Effector memory CD8-positive, alpha-beta T cell (primary cell): ENCODE results near the gene RALGPS2.
"Not testable (repeated sequence)": the region's sequence is repeated elsewhere in the genome, so short reads cannot be mapped to it uniquely, and the experiment has no call there.

ENCODE experiments used
- ATAC-seq: fragments of 150-1000 bp; cut with Tn5 transposase; replicated peaks from 2 replicates; pipeline ENCODE4 v1.10.0; 2021; ENCODE audit warnings: mild to moderate bottlenecking, moderate library complexity
- DNase-seq, 3 experiments: peaks; one replicate each; pipeline ENCODE4 v3.0.0; 2021
- H3K27ac Mint-ChIP-seq, 2 donors: one replicate each; pipeline ENCODE4 v1.8.0; 2022; ENCODE audit warnings: mild to moderate bottlenecking in 2 of 2, mixed read lengths in 2 of 2, moderate library complexity in 2 of 2
- H3K27me3 Mint-ChIP-seq, 2 donors: one replicate each; pipeline ENCODE4 v1.8.0; 2022; ENCODE audit warnings: mixed read lengths in 2 of 2
- H3K36me3 Mint-ChIP-seq: one replicate; pipeline ENCODE4 v1.8.0; 2022; ENCODE audit warnings: mild to moderate bottlenecking, moderate library complexity, mixed read lengths; ENCODE audit not compliant: insufficient read depth
- H3K4me1 Mint-ChIP-seq, 2 donors: one replicate each; pipeline ENCODE4 v1.8.0; 2022; ENCODE audit warnings: low read depth in 2 of 2, mixed read lengths in 2 of 2
- H3K4me3 Mint-ChIP-seq, 2 donors: one replicate each; pipeline ENCODE4 v1.8.0; 2022; ENCODE audit warnings: mild to moderate bottlenecking in 2 of 2, mixed read lengths in 2 of 2, moderate library complexity in 2 of 2
- H3K9me3 Mint-ChIP-seq, 2 donors: one replicate each; pipeline ENCODE4 v1.8.0; 2022; ENCODE audit warnings: mixed read lengths in 2 of 2

Gene RALGPS2

DNA sequence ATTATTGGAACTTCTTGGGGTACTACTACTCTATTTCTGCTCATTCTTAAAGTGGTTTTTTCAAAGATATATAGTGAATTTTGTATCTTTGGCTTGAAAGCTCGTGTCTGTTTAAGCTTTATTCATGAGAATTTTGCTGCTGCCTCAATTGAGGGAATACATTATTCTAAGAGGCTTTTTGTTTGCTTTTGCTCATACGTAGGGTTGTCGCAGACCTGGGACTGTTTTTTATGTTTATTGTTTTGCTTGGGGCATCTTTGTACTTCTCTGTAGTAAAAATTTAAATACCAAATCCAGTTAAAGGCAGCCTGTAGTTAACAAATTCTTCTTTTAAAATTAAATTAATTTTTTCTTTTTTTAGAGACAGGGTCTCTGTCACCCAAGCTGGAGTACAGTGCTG lies 83.5 kb downstream of the RALGPS2 start:
- no peak for DNase-seq
- no peak overlapping the region for H3K27ac Mint-ChIP-seq
- no peaks in the 10 kb centered on the region for H3K9me3 Mint-ChIP-seq

DNA sequence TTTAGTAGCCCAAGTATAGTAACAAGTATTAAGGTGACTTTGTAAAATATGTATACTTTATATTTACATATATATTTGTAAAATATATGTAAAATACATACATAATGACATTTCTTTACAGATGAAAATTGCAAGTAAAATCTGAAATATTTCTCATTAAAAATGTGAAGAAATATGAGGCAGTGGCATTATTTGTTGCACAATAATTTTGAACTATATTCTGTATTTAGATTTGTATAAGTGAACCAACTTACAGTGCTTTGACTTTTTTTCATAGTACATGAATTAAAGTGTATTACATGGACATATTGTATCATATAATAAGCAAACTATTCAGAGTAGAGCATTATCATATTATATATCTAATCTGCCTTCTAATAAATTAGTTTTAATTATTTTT lies 85.5 kb downstream of the RALGPS2 start:
- Mint-ChIP-seq H3K4me1 (no peaks in the 10 kb centered on the region), H3K4me3 (no peak overlapping the region), H3K9me3 (no peaks in the 10 kb centered on the region), H3K27me3 (peaks cover 0 to 7% of the 10 kb centered on the region in 2 donors), H3K36me3 (no peaks in the 10 kb centered on the region), H3K27ac (no peak overlapping the region)
- ATAC-seq (no peak), DNase-seq (no peak)

More for the DNA sequence above, 83.5 kb downstream of the RALGPS2 start:
- no peak for ATAC-seq
- Mint-ChIP-seq H3K36me3 (no peaks in the 10 kb centered on the region), H3K27me3 (peaks cover 0 to 7% of the 10 kb centered on the region in 2 donors), H3K4me3 (no peak overlapping the region), H3K4me1 (no peaks in the 10 kb centered on the region)

DNA sequence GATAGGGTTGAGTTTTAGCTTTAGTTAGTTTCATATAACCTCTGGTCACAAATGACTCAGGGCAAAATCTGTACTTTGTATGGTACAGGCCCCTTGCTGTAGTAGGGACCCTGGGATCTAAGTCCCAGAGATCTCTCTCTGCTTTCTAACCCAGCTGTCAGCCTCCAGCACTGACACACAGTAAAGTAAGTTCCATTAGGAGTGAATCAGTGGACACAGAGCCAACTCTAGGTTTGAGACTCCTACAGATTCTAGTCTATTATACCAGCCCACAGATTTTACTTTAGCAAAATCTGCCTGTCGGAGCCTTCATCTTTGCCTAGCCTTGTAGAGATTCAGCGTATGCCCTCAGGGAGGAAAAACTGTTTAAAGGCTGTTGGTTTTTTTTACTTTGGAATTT lies 93.4 kb downstream of the RALGPS2 start:
- no peak overlapping the region for H3K27ac Mint-ChIP-seq
- H3K36me3 Mint-ChIP-seq, result no peaks in the 10 kb centered on the region
- H3K27me3 Mint-ChIP-seq, result peaks cover 0 to 8% of the 10 kb centered on the region in 2 donors
- DNase-seq (no peak), ATAC-seq (no peak)
- H3K4me1 Mint-ChIP-seq, result no peaks in the 10 kb centered on the region
- H3K9me3 Mint-ChIP-seq, result no peaks in the 10 kb centered on the region
- no peak overlapping the region for H3K4me3 Mint-ChIP-seq

DNA sequence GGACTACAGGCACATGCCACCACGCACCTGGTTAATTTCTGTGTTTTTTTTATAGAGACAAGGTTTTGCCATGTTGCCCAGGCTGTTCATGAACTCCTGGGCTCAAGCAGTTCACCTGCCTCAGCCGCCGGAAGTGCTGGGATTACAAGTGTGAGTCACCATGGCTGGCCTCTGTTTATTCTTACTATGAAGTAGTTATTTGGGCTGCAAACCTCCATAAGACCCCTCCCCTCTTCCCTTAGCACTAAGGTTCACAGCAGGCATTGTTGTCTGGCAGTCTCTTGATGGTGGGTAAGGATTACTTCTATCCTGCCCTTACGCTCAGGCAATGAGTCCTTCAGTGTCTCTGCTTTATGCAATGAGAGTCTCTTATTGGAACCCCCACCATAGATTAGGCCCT lies 94.1 kb downstream of the RALGPS2 start:
- DNase-seq, result no peak
- Mint-ChIP-seq H3K36me3 (no peaks in the 10 kb centered on the region), H3K9me3 (no peaks in the 10 kb centered on the region), H3K27ac (no peak overlapping the region), H3K27me3 (peaks cover 0 to 14% of the 10 kb centered on the region in 2 donors), H3K4me1 (no peaks in the 10 kb centered on the region), H3K4me3 (no peak overlapping the region)
- no peak for ATAC-seq

DNA sequence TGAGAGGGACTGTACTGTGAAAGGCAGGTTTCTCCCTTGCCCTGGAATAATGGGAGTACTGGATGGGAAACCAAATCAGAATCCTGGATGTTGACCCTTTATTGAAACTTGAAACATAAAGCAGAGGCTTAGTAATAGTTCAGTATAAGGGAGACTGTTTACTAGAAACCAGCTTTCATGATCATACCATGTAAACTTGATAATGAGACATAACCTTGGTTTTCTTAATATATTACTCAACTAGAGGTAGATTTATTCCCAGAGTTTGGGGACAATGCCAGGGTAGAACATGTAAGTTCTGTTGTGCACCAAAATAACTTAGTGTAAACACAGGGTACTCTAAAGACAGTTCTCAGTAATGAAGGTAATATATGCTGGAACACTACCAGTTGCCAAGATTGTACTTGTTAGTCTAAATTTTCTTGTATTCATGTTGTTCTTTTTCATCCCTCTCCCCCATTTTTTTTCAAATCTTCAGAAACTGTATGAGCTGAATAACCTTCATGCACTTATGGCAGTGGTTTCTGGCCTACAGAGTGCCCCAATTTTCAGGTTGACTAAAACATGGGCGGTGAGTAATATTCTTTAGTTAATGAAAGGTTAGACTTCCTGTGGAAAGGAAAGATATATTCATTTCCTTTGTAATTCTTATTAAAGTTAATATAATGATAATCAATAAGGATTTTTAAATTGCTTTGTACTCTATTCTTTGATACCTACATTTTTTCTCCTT lies 96.3 kb downstream of the RALGPS2 start:
- no peaks in the 10 kb centered on the region for H3K9me3 Mint-ChIP-seq
- ATAC-seq (no peak), DNase-seq (no peak)
- no peak overlapping the region for H3K4me3 Mint-ChIP-seq
- H3K27ac Mint-ChIP-seq, result no peak overlapping the region
- H3K4me1 Mint-ChIP-seq, result no peaks in the 10 kb centered on the region
- H3K36me3 Mint-ChIP-seq, result peaks cover 3% of the 10 kb centered on the region
- peaks cover 0 to 19% of the 10 kb centered on the region in 2 donors for H3K27me3 Mint-ChIP-seq

DNA sequence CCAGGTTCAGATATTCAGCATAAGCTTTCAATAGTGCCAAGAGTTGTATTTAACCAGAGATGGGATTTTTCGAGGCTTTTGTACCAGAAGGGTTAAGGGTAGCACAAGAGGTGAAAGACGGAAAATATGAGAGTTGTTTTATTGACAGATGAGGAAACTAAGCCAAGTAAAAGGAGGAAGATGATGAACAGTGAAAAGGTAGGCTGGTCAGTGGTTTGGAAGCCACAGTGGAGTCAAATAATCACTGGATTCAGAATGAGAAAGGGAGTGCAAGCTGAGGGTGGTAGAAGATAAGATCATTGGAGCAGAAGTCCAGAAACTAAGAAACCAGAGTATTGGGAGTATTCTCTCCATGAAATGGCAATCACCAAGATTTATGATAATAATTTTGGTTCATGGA lies 100.1 kb downstream of the RALGPS2 start:
- Mint-ChIP-seq H3K36me3 (peaks cover 3% of the 10 kb centered on the region), H3K27me3 (peaks cover 0 to 19% of the 10 kb centered on the region in 2 donors)
- ATAC-seq, result no peak

DNA sequence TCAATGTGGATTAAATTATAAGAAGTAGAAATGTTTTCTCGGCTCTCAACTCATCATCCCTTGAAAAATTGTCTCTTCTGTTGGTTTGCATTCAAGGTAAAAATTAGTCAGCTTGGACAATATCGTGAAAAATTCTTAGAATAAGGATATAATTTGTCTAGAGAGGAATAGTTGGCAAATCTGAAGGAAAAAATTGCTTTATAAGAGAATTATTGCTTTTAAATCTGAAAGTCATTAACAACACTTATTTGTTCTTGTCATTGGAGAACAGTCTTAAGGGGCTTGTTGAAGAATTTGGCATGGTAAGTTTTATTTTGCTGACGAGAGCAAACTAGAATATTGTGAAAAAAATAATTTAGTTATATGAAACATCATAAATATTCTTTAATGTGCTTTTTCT lies 119.4 kb downstream of the RALGPS2 start:
- no peak for DNase-seq
- Mint-ChIP-seq H3K9me3 (peaks cover 0 to 1% of the 10 kb centered on the region in 2 donors), H3K4me1 (no peaks in the 10 kb centered on the region), H3K36me3 (peaks cover 6% of the 10 kb centered on the region), H3K4me3 (no peak overlapping the region), H3K27ac (no peak overlapping the region), H3K27me3 (no peaks in the 10 kb centered on the region)
- ATAC-seq, result no peak

More for the DNA sequence above, 100.1 kb downstream of the RALGPS2 start:
- no peak overlapping the region for H3K27ac Mint-ChIP-seq
- H3K9me3 Mint-ChIP-seq, result no peaks in the 10 kb centered on the region
- no peak for DNase-seq
- H3K4me1 Mint-ChIP-seq, result no peaks in the 10 kb centered on the region
- no peak overlapping the region for H3K4me3 Mint-ChIP-seq

DNA sequence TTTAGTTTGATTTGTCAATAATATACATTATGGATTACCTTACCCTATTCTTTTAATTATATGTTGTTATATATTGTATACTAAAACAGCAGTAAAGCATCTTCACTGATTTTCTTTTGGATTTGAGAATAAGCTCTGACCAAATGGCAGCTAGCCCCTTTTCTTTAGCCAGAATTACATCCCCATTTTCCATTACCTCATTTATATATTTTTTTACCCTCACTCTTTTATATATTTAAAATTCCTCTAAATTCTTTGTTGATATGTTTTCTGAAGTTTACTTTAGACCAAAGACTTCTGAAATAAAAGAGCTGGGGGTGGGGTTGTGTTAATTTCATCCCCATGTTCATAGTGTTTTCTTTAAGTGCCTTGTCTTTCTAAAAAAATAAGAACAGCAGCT lies 121.3 kb downstream of the RALGPS2 start:
- no peaks in the 10 kb centered on the region for H3K9me3 Mint-ChIP-seq
- no peak overlapping the region for H3K4me3 Mint-ChIP-seq
- peaks cover 6% of the 10 kb centered on the region for H3K36me3 Mint-ChIP-seq
- no peaks in the 10 kb centered on the region for H3K4me1 Mint-ChIP-seq
- H3K27me3 Mint-ChIP-seq, result no peaks in the 10 kb centered on the region
- no peak for DNase-seq
- no peak overlapping the region for H3K27ac Mint-ChIP-seq
- no peak for ATAC-seq

DNA sequence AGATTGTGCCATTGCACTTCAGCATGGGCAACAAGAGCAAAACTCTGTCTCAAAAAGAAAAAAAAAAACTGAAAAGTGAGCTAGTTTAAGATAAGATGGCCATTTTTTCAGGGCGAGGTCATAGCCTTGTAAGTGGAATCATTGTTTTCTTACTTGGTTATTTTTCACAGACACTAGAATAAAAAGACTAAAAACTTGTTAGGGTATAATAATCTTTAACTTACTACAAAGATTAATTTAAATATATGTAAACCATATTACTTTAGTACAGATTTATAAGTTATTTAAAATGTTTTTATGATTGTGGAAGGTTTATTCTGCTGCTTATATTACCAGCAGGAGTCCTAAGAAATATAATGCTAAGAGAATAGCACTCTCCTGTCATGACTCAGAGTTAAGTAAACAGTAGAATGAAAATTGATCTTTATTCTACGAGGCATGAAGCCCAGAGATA lies 122.4 kb downstream of the RALGPS2 start:
- Mint-ChIP-seq H3K27me3 (no peaks in the 10 kb centered on the region), H3K4me3 (no peak overlapping the region), H3K27ac (no peak overlapping the region), H3K9me3 (no peaks in the 10 kb centered on the region), H3K36me3 (peaks cover 6% of the 10 kb centered on the region), H3K4me1 (no peaks in the 10 kb centered on the region)
- ATAC-seq (no peak), DNase-seq (no peak)

DNA sequence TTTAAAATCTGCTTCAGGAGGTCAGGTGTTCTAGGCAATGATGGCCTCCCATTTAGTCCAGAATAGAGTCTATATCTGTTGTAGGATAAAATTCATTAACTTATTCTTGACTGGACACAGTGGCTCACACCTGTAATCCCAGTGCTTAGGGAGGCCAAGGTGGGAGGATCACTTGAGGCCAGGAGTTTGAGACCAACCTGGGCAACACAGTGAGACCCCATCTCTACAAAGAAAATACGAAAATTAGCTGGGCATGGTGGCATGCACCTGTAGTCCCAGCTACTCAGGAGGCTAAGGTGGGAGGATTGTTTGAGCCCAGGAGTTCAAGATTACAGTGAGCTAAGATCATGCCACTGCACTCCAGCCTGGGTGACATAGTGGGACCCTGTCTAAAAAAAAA lies 122.9 kb downstream of the RALGPS2 start:
- not testable (repeated sequence) for H3K27me3 Mint-ChIP-seq, ATAC-seq, H3K36me3 Mint-ChIP-seq, H3K4me3 Mint-ChIP-seq, DNase-seq, H3K4me1 Mint-ChIP-seq, H3K27ac Mint-ChIP-seq, H3K9me3 Mint-ChIP-seq

DNA sequence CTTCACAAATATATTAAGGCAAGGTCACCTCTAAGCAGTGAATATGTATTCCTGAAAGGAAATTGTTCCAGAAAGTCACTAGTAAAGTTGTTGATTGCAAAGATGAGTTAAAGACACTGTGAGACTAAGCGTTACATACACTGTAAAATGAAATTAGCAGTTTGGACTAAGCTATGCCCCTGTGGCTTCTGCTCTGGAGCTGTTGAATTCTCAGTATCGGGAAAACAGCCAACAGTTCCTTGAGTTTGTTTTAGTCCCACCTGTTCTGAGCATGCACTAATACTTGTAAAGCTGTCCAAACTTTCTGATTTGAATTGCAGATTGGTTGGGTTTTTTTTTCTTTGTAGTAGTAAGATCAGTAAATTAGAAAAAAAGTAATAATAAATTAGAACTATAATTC lies 124.9 kb downstream of the RALGPS2 start:
- no peaks in the 10 kb centered on the region for H3K27me3 Mint-ChIP-seq

DNA sequence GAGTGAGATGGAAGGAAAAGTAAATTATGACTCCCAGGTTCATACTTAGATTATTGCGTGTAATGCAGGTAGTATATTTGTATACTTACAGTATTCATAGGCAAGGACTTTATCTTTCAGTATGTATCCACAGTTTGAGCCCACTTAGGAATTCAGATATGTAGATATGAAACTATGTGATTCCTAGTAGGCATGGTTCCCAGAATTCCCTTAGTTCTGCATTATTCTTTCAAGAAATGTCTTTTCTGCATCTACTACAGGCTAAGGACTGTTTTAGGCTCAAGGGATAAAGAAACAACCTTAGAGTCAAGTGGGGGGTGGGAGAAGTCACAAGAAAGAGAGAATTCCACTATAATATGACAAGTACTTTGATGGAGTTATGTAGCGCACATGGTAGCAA lies 132.1 kb downstream of the RALGPS2 start:
- Mint-ChIP-seq H3K9me3 (no peaks in the 10 kb centered on the region), H3K4me3 (no peak overlapping the region), H3K4me1 (no peaks in the 10 kb centered on the region), H3K27ac (no peak overlapping the region), H3K27me3 (peaks cover 0 to 1% of the 10 kb centered on the region in 2 donors), H3K36me3 (no peaks in the 10 kb centered on the region)
- no peak for ATAC-seq
- no peak for DNase-seq

More for the DNA sequence above, 124.9 kb downstream of the RALGPS2 start:
- ATAC-seq (no peak), DNase-seq (no peak)
- no peaks in the 10 kb centered on the region for H3K4me1 Mint-ChIP-seq
- no peak overlapping the region for H3K27ac Mint-ChIP-seq
- H3K9me3 Mint-ChIP-seq, result no peaks in the 10 kb centered on the region
- no peak overlapping the region for H3K4me3 Mint-ChIP-seq
- peaks cover 6% of the 10 kb centered on the region for H3K36me3 Mint-ChIP-seq

DNA sequence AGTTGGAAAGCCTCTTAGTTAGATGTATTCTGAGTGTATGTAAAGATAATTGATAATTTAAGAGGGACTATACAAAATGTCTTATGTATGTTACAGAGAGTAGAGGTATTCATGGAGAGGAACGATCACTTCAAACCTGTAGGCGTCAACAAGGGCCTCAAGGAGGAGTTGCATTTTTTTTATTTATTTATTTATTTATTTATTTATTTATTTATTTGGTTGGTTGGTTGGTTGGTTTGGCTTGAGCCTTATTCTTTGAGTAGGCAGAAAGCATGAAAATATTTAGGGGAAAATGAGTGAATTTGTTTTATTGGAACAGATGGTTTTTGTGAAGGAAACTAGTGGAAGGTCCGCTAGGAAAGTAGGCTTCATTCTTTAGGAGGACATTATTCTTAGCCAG lies 137.4 kb downstream of the RALGPS2 start:
- Mint-ChIP-seq H3K27ac (no peak overlapping the region), H3K27me3 (peaks cover 15 to 32% of the 10 kb centered on the region in 2 donors), H3K4me3 (no peak overlapping the region), H3K4me1 (peaks cover under 1 to 3% of the 10 kb centered on the region in 2 donors), H3K9me3 (no peaks in the 10 kb centered on the region), H3K36me3 (peaks cover 2% of the 10 kb centered on the region)
- no peak for ATAC-seq
- DNase-seq, result no peak

DNA sequence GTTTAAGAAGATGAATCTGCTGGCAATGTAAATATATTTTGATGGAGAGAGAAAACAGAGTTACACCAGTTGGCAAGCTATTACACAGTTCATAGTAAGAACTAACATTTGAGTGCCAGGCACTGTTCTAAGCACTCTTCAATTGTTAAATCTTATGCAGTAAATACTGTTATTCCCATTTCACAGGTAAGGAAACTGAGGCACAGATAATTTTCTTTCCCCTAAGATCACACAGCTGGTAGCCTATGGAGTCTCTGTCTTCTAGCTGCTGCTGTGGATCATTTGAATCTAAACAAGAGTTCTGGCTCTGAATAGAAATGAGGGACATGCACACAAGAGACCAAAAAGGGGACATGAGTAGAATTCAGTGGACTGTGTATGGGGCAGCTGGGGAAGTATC lies 137.8 kb downstream of the RALGPS2 start:
- no peak overlapping the region for H3K4me3 Mint-ChIP-seq
- no peak overlapping the region for H3K27ac Mint-ChIP-seq
- H3K27me3 Mint-ChIP-seq, result peaks cover 15 to 32% of the 10 kb centered on the region in 2 donors

More for the DNA sequence above, 137.8 kb downstream of the RALGPS2 start:
- peaks cover 2% of the 10 kb centered on the region for H3K36me3 Mint-ChIP-seq
- H3K9me3 Mint-ChIP-seq, result no peaks in the 10 kb centered on the region
- DNase-seq, result no peak
- H3K4me1 Mint-ChIP-seq, result peaks cover 3 to 4% of the 10 kb centered on the region in 2 donors
- no peak for ATAC-seq
